ENCODE results near the gene ADCY10.
"Not testable (repeated sequence)": the region's sequence is repeated elsewhere in the genome, so short reads cannot be mapped to it uniquely, and the experiment has no call there.

Gene ADCY10

DNA sequence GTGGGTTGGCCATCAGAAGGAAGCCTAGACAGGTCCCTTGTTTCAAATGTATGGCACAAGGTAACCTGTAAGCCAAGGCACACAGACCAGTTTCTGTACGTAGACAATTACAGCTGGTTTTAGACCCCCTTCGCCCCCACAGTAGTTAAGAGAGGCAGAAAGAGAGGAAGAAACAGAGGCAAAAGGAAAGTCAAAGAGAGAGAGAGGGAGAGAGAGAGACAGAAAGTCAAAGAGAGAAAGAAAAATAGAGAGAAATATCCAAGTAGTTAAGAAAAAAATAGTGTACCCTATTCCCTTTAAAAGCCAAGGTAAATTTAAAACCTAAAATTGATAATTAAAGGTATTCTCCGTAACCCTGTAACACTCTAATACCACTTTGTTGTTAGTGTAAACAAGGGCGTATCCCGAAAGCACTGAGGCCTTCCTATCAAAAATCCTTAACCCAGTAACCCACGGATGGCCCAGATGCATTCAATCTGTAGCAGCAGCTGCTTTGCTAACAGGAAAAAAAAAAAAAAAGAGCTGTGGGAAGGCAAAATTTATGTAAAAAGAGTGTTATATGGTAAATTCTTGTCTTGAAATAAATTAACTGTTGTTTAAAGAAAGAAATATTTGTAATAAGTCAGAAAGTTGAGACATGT lies 49.4 kb downstream of the ADCY10 start:
- ATAC-seq (replicated peaks) = no peak

DNA sequence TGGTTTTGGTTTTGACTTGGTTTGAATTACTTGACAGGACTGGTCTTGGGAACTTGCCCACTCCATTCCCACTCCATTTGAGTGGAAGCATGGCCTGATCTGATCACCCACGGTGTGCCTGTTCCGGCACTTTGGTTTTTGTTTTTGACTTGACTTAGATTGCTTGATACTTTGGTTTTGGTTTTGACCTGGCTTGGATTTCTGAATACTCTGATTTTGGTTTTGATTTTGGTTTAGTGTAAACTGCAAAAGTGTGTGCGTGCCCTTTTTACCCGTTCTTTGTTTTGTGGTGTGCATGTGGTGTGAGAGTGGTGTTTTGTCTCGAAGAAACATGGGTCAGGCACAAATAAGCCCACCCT lies 50.0 kb downstream of the ADCY10 start:
- no peaks in the 10 kb centered on the region for H3K36me3 Mint-ChIP-seq
- H3K27ac Mint-ChIP-seq = no peak overlapping the region
- no peaks in the 10 kb centered on the region for H3K27me3 Mint-ChIP-seq
- no peaks in the 10 kb centered on the region for H3K9me3 Mint-ChIP-seq
- no peaks in the 10 kb centered on the region for H3K4me1 Mint-ChIP-seq
- H3K4me3 Mint-ChIP-seq = no peak overlapping the region
- DNase-seq (no peak), ATAC-seq (replicated peaks) (no peak)

More for the DNA sequence above, 49.4 kb downstream of the ADCY10 start:
- Mint-ChIP-seq H3K4me3 (no peak overlapping the region), H3K27ac (no peak overlapping the region), H3K4me1 (no peaks in the 10 kb centered on the region), H3K27me3 (no peaks in the 10 kb centered on the region), H3K36me3 (no peaks in the 10 kb centered on the region), H3K9me3 (no peaks in the 10 kb centered on the region)
- no peak for DNase-seq

DNA sequence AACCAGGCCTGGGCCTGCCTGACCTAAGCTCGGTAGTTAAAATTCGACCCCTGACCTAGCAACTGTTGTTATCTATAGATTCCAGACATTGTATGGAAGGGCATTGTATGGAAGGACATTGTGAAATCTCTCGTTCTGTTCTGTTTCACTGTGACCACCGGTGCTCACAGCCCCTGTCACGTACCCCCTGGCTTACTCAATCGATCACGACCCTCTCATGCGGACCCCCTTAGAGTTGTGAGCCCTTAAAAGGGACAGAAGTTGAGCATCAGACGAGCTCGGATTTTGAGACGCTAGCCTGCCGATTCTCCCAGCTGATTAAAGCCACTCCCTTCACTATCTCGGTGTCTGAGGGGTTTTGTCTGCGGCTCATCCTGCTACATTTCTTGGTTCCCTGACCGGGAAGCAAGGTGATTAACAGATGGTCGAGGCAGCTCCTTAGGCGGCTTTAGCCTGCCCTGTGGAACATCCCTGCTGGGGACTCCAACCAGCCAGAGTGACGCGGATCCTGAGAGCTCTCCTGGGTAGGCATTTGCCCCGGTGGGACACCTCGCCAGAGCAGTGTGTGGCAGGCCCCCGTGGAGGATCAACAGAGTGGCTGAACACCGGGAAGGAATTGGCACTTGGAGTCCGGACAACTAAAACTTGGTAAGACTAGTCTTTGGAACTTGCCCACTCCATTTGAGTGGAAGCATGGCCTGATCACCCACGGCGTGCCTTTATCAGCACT lies 50.6 kb downstream of the ADCY10 start:
- ATAC-seq (replicated peaks); DNase-seq; H3K27ac Mint-ChIP-seq; H3K27me3 Mint-ChIP-seq; H3K9me3 Mint-ChIP-seq; H3K4me3 Mint-ChIP-seq; H3K4me1 Mint-ChIP-seq; H3K36me3 Mint-ChIP-seq: not testable (repeated sequence)

DNA sequence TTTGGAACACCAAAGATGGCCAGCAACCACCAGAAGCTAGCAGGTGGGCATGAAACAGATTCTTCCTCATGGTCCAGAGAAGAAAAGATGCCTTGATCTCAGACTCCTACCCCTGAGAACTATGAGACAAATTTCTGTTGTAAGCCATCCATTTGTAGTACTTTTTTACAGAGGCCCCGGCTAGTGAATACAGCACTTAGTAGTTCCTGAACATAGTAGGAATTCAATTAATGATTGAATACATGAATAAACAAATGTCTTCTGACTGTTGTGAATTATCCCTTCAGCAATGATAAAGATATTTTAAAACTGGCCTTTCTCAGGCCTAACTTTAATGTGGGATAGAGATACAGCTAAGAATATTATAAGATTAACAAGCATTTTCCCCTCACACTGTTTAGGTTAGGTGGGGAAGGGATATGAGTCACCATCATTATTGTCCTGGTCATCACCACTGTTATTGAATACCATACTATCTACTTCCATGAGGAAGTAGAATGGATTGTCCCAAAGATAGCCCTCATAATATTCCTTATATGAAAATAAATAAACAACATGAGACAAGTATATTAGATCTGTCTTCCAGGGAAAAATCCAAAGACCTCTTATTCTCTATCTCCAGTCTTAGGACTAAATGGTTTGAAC lies 51.4 kb downstream of the ADCY10 start:
- no peak for ATAC-seq (replicated peaks)
- Mint-ChIP-seq H3K27ac (no peak overlapping the region), H3K4me1 (no peaks in the 10 kb centered on the region), H3K27me3 (no peaks in the 10 kb centered on the region), H3K36me3 (no peaks in the 10 kb centered on the region), H3K9me3 (no peaks in the 10 kb centered on the region), H3K4me3 (no peak overlapping the region)
- no peak for DNase-seq

DNA sequence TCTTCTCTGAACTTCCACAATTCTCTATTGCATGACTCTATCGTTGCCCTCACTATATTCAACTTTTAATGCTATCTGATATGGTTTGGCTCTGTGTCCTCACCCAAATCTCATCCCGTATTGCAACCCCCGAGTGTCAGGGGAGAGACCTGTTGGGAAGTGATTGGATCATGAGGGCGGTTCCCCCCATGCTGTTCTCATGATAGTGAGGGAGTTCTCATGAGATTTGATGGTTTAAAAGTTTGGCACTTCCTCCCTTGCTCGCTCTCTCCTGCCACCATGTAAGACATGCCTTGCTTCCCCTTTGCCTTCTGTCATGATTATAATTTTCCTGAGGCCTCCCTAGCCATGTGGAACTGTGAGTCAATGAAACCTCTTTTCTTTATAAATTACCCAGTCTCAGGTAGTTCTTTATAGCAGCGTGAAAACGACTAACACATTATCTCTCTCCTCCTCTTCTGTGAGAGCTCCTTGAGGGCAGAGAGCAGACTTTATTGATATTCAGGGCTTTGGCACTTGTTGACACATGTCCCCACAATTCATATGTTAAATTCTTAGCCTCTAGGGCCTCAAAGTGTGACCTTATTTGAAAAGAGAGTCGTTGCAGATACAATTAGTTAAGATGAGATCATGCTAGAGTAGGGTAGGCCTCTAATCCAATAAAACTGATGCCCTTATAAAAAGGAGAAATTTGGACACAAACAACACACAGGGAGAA lies 52.1 kb downstream of the ADCY10 start:
- no peaks in the 10 kb centered on the region for H3K9me3 Mint-ChIP-seq
- DNase-seq (no peak), ATAC-seq (replicated peaks) (no peak)
- no peaks in the 10 kb centered on the region for H3K27me3 Mint-ChIP-seq
- H3K4me3 Mint-ChIP-seq = no peak overlapping the region
- H3K4me1 Mint-ChIP-seq = no peaks in the 10 kb centered on the region
- H3K36me3 Mint-ChIP-seq = no peaks in the 10 kb centered on the region
- no peak overlapping the region for H3K27ac Mint-ChIP-seq

DNA sequence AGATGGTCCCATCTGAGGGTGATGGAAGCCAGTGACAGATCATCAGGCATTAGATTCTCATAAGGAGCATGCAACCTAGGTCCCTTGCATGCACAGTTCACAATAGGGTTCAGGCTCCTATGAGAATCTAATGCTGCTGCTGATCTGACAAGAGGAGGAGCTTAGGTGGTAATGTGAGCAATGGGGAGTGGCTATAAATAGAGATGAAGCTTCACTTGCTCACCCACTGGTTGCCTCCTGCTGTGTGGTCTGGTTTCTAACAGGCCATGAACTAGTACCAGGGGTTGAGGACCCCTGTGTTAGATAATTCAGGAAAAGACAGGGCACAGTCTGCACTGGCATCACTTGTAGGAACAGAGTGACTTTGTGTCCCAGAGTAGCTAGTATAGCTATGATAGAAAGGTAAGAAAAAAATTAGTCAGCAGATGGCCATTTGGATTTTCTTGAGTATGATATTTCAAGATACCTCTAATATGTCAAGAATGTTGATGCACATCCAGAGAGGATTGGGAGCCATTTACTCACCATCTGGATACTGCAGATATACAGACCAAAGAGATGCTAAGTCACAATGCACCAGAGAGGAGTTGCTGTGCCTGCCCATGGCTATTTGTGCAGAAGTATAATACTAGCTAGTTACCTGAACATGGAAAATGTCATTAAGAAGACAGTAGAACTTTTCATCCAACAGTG lies 53.6 kb downstream of the ADCY10 start:
- DNase-seq (no peak), ATAC-seq (replicated peaks) (no peak)
- Mint-ChIP-seq H3K36me3 (no peaks in the 10 kb centered on the region), H3K4me3 (no peak overlapping the region), H3K4me1 (no peaks in the 10 kb centered on the region), H3K9me3 (no peaks in the 10 kb centered on the region), H3K27ac (no peak overlapping the region), H3K27me3 (no peaks in the 10 kb centered on the region)

DNA sequence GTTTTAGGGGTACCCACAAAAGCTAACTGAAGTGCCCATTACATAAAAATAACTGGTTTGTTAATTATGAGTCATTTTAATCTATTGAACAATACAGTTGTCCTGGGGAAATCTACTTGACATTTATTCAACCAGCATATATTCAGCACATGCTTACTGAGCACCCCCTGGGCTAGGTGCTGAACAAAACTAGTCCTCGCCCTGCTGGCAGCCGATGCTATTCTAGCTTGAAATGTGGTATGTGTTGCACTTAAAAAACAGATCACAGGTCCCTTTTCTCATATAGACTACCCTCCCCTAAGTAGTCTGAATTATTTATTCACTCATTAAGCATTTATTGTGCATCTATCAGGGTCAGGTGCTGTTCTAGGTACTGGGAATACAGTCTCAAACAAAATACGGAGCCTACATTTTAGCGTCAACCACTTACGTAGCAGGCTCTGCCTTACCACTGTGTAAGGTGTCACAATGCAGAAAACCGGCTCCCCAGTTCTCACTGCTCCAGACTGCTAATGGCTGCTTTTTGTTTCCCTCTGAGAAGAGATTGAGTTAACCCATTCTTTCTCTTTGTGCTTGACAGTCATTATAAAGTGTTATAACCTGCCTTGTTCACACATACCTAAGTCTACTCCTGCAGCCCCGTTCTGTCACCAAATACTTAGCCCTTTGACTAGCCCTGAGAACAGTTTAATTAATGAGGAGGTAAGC lies 57.1 kb downstream of the ADCY10 start:
- H3K4me3 Mint-ChIP-seq = no peak overlapping the region
- no peaks in the 10 kb centered on the region for H3K27me3 Mint-ChIP-seq
- no peak for DNase-seq
- no peak overlapping the region for H3K27ac Mint-ChIP-seq
- ATAC-seq (replicated peaks) = no peak
- H3K9me3 Mint-ChIP-seq = no peaks in the 10 kb centered on the region
- no peaks in the 10 kb centered on the region for H3K4me1 Mint-ChIP-seq
- no peaks in the 10 kb centered on the region for H3K36me3 Mint-ChIP-seq

DNA sequence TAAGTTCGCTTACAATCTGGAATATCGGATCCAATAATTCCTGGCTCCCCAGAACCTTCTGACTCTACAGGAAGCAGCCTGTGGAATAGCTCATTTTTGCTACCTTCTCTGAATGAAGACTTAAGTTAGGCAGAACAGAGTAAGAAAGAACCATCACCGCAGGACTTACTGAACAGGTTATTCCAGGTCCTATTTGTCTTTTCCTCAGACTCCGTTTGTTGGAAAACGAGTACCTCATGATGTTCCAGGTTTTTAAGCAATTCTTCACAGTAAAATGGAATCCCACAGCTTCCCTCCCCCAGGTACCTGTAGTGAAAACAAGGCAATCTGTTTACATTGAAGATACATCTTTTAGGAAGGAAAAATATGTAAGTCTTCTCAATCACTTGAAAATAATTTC lies 59.8 kb downstream of the ADCY10 start:
- Mint-ChIP-seq H3K36me3 (no peaks in the 10 kb centered on the region), H3K9me3 (no peaks in the 10 kb centered on the region), H3K27me3 (peaks cover 0 to 4% of the 10 kb centered on the region in 2 donors), H3K27ac (no peak overlapping the region), H3K4me3 (no peak overlapping the region), H3K4me1 (no peaks in the 10 kb centered on the region)
- ATAC-seq (replicated peaks) = no peak
- DNase-seq = no peak

DNA sequence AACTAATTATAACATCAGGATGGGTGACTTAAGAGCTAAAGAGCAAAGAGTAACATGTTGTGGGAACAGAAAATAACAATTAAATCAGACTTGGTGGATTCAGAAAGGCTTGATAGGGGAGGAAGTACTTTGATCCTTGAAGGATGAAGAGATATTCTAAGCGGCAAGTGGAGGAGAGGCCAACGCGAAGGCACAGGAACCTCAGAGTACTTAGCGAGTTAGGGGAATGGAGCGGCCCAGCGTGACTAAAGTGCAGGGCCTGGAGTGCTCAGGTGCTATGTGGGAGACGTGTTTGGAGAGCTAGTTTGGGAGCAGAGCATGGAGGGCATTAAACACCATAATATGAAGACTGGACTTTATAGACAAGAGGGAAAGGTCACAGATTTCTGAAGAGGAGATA lies 64.3 kb downstream of the ADCY10 start:
- no peak for ATAC-seq (replicated peaks)
- no peak for DNase-seq
- Mint-ChIP-seq H3K9me3 (no peaks in the 10 kb centered on the region), H3K4me1 (no peaks in the 10 kb centered on the region), H3K36me3 (no peaks in the 10 kb centered on the region), H3K27me3 (peaks cover 0 to 4% of the 10 kb centered on the region in 2 donors), H3K27ac (no peak overlapping the region), H3K4me3 (no peak overlapping the region)

DNA sequence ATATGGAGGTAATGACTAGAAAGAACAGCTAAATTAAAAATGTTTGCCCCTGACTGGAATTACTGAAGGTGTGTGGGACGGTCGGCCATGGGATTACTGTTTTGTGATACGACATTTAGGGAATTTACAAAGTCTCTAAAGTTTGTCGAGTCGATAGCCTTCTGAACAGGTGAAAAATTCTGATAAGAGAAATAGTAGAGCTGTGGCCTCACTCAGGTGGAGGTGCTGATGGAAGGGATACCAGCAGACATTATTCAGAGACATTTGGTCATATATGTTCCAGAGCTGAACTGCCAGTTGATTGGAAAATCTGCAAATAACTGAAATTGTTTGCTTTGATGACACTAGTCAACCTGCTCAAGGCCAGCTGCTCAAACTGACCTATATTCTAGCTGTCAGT lies 71.1 kb downstream of the ADCY10 start:
- DNase-seq (no peak), ATAC-seq (replicated peaks) (no peak)
- Mint-ChIP-seq H3K27me3 (no peaks in the 10 kb centered on the region), H3K9me3 (no peaks in the 10 kb centered on the region), H3K36me3 (no peaks in the 10 kb centered on the region), H3K4me3 (no peak overlapping the region), H3K4me1 (no peaks in the 10 kb centered on the region), H3K27ac (no peak overlapping the region)

DNA sequence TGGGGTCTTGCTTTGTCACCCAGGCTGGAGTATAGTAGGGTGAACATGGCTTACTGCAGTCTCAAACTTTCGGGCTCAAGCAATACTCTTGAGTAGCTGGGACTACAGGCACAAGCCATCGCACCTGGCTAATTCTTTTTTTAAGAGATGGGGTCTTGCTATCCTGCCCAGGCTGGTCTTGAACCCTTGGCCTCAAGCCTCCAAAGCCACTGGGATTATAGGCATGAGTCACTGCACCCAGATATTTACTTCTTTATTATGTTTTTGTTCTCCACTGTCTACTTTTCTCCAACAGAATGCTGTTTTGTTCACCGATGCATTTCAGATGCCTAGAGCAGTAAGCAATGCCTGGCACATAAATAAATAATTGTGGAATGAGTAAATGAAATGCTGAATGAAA lies 72.4 kb downstream of the ADCY10 start:
- Mint-ChIP-seq H3K27me3 (no peaks in the 10 kb centered on the region), H3K27ac (no peak overlapping the region), H3K9me3 (no peaks in the 10 kb centered on the region), H3K4me3 (no peak overlapping the region), H3K4me1 (no peaks in the 10 kb centered on the region), H3K36me3 (no peaks in the 10 kb centered on the region)
- no peak for ATAC-seq (replicated peaks)
- no peak for DNase-seq

DNA sequence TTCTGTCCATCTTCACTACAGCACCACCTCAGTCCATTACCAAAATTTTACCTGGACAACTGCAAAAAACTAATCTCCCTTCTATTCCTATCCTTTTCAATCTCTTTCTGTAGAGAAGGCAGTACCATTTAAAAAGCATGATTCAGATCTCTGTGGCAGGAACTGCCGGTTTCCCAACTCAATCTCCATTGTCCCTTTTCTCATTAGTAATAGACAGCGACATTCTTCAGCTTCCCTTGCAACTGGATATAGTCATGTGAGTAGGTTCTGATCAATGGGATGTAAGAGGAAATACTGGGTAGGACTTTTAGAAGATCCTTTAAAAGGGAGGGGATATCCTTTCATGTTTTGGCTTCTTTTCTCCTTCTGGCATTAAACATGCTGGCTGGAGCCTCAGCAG lies 74.9 kb downstream of the ADCY10 start:
- Mint-ChIP-seq H3K9me3 (no peaks in the 10 kb centered on the region), H3K36me3 (no peaks in the 10 kb centered on the region), H3K4me3 (no peak overlapping the region), H3K27ac (no peak overlapping the region), H3K4me1 (no peaks in the 10 kb centered on the region), H3K27me3 (no peaks in the 10 kb centered on the region)
- no peak for ATAC-seq (replicated peaks)
- DNase-seq = no peak

DNA sequence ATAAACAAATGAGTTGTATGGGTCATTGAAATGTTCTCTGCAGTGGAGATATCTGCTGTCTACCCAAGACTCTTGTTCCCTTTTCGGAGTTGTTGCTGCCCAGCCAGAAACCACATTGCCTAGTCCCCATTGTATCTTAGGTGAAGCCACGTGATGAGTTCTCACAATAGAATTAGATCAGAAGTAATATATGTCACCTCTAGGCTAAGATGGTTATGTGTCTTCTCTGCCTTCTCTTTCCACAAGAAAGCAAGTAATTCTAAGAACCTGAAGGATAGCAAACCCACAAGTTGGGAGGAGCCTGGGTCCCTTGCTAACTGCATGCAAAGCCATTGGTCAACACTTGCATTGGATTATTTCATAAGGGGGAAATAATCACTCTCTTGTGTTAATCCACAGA lies 76.6 kb downstream of the ADCY10 start:
- no peak overlapping the region for H3K4me3 Mint-ChIP-seq
- no peaks in the 10 kb centered on the region for H3K9me3 Mint-ChIP-seq
- no peaks in the 10 kb centered on the region for H3K4me1 Mint-ChIP-seq
- H3K27me3 Mint-ChIP-seq = no peaks in the 10 kb centered on the region
- ATAC-seq (replicated peaks) = no peak
- H3K27ac Mint-ChIP-seq = no peak overlapping the region
- no peak for DNase-seq
- no peaks in the 10 kb centered on the region for H3K36me3 Mint-ChIP-seq

DNA sequence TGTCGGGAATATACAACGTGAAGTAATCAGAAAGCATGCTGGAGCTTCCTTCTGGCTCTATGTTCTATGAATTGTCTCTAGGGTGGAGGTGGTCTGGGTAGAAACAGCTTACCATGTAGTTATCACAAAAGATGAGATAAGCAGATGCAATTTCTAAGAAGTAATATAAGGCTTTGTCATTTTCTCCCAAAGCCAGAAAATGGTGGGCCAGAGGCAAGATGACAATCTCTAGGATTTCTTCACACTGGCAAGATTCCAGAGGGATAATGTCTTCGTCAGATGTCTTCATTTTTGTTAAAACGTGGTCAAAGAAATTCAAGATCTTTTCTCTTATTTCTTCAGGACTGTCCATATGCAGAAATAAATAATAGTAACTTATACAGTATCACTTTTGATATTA lies 77.7 kb downstream of the ADCY10 start:
- Mint-ChIP-seq H3K4me3 (no peak overlapping the region), H3K36me3 (no peaks in the 10 kb centered on the region), H3K4me1 (no peaks in the 10 kb centered on the region), H3K27ac (no peak overlapping the region), H3K27me3 (no peaks in the 10 kb centered on the region), H3K9me3 (no peaks in the 10 kb centered on the region)
- ATAC-seq (replicated peaks) (no peak), DNase-seq (no peak)

Data from stimulated activated naive B cell treated with anti-CD40 and anti-IgM and Interleukin-4, amounts not matched to agents 10 μg/mL and 1 μg/mL and 100 μg/mL, for 72 hours (primary cell).